ENCODE measurements around the gene CHI3L1. TPM values are rescaled to one million over a fixed set of nuclear protein-coding genes. Genes with fewer than 3 reads are reported as not detected.

The CHI3L1 gene
- total RNA-seq, 3 donors from 2014 or later = not detected

DNA sequence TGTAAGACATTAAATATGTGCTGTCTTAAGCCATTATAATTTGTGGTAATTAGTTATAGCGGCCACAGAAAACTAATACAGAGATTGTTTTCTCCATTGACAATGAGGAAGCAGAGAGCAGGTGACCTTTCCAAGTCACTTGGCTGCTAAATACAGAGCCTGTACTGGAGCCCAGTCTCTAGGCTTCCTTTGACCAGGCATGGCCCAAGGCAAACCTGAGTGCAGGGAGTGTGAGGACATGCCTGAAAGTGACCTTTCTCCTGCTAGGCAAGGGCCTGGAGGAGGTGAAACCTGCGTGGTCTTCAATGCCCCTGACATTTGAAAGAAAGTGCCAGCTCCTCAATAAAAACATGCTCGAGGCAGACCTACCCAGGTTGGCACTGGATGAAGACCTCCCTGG is 12.5 kb upstream of the CHI3L1 start:
- no peaks in the 10 kb centered on the region for H3K4me1 Mint-ChIP-seq (ENCODE audit: low read depth)
- peaks cover 30% of the 10 kb centered on the region for H3K27me3 Mint-ChIP-seq (ENCODE audit: low read depth)
- no peaks in the 10 kb centered on the region for H3K36me3 Mint-ChIP-seq (ENCODE audit: insufficient read depth)
- ATAC-seq (no peak), DNase-seq (no peak)
- no peak overlapping the region for H3K4me3 Mint-ChIP-seq
- no peaks in the 10 kb centered on the region for H3K9me3 Mint-ChIP-seq

DNA sequence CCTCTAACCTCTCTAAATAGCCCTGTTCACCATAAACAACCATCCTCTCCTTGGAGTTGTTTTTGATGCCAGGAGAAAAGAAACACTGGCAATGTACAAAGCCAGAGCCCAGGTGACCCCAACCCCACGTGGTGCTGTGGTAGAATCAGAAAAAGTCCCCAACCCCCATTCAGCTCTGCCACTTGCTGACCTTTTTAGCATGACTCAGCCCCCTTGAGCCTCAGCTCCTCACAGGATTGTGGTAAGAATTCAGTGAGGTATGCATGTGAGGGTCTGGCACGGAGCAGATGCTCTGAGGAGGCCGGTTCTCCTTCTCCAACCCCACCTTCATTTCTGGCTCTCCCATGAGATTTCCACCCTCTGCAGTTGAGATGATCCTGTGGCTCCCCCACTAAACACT is 11.1 kb upstream of the CHI3L1 start:
- ATAC-seq (no peak), DNase-seq (no peak)
- no peaks in the 10 kb centered on the region for H3K36me3 Mint-ChIP-seq (ENCODE audit: insufficient read depth)
- H3K4me1 Mint-ChIP-seq (ENCODE audit: low read depth) = no peaks in the 10 kb centered on the region
- peaks cover 28% of the 10 kb centered on the region for H3K27me3 Mint-ChIP-seq (ENCODE audit: low read depth)
- H3K4me3 Mint-ChIP-seq = no peak overlapping the region
- no peaks in the 10 kb centered on the region for H3K9me3 Mint-ChIP-seq

DNA sequence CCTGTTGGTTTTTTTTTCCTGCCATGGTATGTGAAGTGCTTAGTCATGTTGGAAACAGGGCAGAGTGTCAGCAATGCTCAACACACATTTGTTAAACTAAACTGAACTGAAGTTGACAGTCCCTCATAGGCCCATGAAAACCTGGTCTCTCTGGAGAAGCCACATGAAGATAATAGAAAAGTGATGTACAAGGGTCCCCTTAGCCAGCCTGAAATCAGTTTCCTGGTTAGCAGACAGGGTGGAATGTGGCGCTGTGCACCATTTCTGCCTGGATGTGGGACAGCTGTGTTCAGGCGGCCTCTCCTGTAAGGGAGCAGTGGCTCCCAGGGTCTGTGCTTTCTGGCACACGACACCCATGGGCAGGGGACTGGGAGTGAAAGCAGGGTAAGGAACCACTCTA is 9.9 kb upstream of the CHI3L1 start:
- H3K4me3 Mint-ChIP-seq = no peak overlapping the region
- no peaks in the 10 kb centered on the region for H3K4me1 Mint-ChIP-seq (ENCODE audit: low read depth)
- no peak for ATAC-seq
- DNase-seq = no peak
- H3K36me3 Mint-ChIP-seq (ENCODE audit: insufficient read depth) = no peaks in the 10 kb centered on the region
- H3K27me3 Mint-ChIP-seq (ENCODE audit: low read depth) = peaks cover 21% of the 10 kb centered on the region
- no peaks in the 10 kb centered on the region for H3K9me3 Mint-ChIP-seq

DNA sequence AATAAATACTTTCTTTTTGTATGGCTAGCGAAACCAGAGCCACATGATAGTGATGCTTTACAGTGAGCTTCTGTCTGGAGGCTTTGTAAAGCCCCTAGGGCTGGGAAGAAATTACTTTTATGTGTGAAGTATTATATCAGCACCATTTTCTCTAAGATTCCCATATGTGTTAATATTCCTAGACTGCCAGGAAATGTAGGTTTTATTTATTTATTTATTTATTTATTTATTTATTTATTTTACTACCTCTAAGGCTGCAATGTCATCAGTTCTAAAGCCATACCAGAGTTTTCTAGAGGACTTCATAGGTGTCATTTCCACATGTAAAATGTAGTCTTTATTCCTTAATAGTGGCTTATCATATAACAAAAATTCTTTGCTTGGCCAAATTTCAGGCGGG is 4.4 kb upstream of the CHI3L1 start:
- DNase-seq (no peak), ATAC-seq (no peak)
- Mint-ChIP-seq H3K4me1 (ENCODE audit: low read depth) (no peaks in the 10 kb centered on the region), H3K4me3 (no peak overlapping the region), H3K9me3 (no peaks in the 10 kb centered on the region), H3K36me3 (ENCODE audit: insufficient read depth) (no peaks in the 10 kb centered on the region), H3K27me3 (ENCODE audit: low read depth) (peaks cover 3% of the 10 kb centered on the region)

DNA sequence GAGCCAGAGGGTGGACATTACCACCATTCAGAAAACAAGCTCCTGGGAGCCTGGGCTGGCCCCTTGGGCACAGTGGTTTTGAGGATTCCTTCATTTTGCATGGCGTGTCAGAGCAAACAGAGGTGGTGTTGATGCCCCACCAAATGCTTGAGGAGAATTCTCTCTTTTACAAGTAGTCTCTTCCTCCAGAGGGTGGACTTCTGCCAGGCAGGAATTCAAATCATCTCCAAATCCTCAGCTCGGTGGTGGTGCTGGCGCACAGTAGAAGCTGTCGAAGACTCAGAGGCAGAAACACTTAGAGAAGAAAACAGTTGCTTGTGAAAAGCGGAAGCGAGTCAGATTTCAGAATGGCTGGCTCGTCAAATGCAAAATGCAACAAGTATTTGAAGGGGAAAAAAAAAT is 3.4 kb upstream of the CHI3L1 start:
- no peaks in the 10 kb centered on the region for H3K36me3 Mint-ChIP-seq (ENCODE audit: insufficient read depth)
- no peak overlapping the region for H3K4me3 Mint-ChIP-seq
- ATAC-seq = no peak
- H3K27me3 Mint-ChIP-seq (ENCODE audit: low read depth) = no peaks in the 10 kb centered on the region
- no peaks in the 10 kb centered on the region for H3K4me1 Mint-ChIP-seq (ENCODE audit: low read depth)
- H3K9me3 Mint-ChIP-seq = no peaks in the 10 kb centered on the region
- DNase-seq = no peak

DNA sequence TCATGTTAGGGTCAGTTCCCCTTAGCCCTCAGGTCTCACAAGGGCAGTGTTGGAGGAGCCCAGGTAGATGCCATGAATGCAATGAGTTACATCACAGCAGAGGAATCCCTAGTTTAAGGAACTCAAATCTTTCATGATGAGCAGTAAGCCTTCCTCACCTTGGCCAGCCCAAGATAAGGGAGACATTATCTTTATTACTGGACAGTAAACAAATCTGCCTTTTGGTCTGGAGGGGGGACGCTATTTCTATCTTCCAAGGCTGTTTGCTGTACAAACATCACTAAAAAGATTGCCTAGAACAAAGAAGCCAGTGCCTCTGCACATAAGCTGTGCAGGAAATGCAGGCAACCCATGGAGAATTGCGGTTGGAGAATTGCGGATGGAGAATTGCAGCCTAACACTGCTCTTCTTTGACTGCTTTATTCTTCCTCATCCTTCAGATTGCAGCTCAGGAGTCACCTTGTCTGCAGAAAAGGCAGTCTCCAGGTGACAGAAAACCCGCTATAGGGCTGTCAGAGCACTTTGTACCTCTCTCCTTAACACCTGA is 2.3 kb upstream of the CHI3L1 start:
- Mint-ChIP-seq H3K36me3 (ENCODE audit: insufficient read depth) (no peaks in the 10 kb centered on the region), H3K9me3 (no peaks in the 10 kb centered on the region), H3K4me1 (ENCODE audit: low read depth) (no peaks in the 10 kb centered on the region), H3K4me3 (no peak overlapping the region), H3K27me3 (ENCODE audit: low read depth) (peaks cover 2% of the 10 kb centered on the region)
- ATAC-seq (no peak), DNase-seq (no peak)

DNA sequence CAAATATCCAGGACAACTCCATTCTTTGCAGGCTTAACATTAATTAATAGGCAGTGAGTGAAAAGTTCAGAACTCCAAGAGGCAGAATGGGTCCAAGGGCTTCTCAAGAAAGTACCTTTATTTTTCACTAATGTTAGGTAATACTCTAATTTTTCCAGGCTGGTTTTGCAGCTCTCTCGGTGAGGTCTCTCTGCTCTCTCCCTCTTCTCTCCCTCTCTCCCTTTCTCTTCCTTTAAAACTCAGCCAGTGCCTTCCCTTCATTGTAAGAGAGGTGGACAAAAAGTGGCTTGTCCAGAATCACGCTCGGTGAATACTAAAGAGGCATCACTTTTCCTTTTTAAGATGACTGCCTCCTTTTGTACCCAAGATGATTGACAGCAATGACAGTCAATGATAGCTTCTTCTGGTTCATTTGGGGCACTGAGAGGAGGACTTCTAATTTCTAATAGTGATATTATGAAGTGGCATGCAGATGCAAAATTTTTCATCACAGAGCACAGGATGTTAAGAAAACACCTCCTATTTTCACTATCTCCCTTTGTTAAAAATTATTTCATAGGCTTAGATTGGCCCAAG is 1.3 kb upstream of the CHI3L1 start:
- H3K4me3 Mint-ChIP-seq = no peak overlapping the region
- H3K9me3 Mint-ChIP-seq = no peaks in the 10 kb centered on the region
- no peaks in the 10 kb centered on the region for H3K4me1 Mint-ChIP-seq (ENCODE audit: low read depth)
- DNase-seq (no peak), ATAC-seq (no peak)
- no peaks in the 10 kb centered on the region for H3K36me3 Mint-ChIP-seq (ENCODE audit: insufficient read depth)
- peaks cover 2% of the 10 kb centered on the region for H3K27me3 Mint-ChIP-seq (ENCODE audit: low read depth)

DNA sequence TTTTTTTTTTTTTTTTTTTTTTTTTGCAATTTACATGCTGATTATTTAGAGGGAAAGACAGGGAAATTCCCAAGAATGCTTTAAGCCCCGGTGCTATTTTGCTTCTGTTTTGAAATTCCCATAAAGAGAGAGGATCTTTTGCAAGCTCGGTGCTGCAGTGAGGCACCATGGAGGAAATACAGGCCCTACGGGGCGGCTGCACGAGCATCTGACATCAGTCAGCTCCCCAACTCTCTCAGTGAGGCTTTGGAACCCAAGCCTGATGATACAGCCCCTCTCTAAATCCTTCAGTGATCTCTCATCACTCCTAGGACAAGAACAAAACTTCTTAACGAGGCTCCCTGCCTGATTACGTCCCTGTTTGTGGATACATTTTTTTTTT is 791 bp upstream of the CHI3L1 start:
- peaks cover 2% of the 10 kb centered on the region for H3K27me3 Mint-ChIP-seq (ENCODE audit: low read depth)
- no peak overlapping the region for H3K4me3 Mint-ChIP-seq
- no peaks in the 10 kb centered on the region for H3K4me1 Mint-ChIP-seq (ENCODE audit: low read depth)
- DNase-seq (no peak), ATAC-seq (no peak)
- H3K9me3 Mint-ChIP-seq = no peaks in the 10 kb centered on the region
- H3K36me3 Mint-ChIP-seq (ENCODE audit: insufficient read depth) = no peaks in the 10 kb centered on the region

DNA sequence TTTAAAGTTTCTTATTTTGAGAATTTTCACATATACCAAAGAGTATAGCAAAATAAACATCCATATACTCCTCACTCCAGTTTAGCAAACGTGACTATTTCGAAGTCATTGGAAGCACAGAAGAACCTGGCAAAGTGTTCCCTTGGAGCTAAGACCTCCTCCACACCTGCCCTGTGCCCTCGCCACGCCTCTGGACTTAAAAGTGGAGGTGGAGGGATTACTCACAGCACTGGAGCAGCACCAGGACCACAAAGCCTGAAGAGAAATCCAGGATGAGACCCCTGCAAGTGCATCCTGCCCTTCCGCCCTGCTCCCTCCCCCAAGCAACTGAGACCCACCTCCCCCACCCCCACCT is 436 bp downstream of the CHI3L1 start:
- Mint-ChIP-seq H3K36me3 (ENCODE audit: insufficient read depth) (no peaks in the 10 kb centered on the region), H3K4me1 (ENCODE audit: low read depth) (no peaks in the 10 kb centered on the region), H3K4me3 (no peak overlapping the region), H3K27me3 (ENCODE audit: low read depth) (peaks cover 2% of the 10 kb centered on the region), H3K9me3 (no peaks in the 10 kb centered on the region)
- DNase-seq = no peak
- ATAC-seq = no peak

DNA sequence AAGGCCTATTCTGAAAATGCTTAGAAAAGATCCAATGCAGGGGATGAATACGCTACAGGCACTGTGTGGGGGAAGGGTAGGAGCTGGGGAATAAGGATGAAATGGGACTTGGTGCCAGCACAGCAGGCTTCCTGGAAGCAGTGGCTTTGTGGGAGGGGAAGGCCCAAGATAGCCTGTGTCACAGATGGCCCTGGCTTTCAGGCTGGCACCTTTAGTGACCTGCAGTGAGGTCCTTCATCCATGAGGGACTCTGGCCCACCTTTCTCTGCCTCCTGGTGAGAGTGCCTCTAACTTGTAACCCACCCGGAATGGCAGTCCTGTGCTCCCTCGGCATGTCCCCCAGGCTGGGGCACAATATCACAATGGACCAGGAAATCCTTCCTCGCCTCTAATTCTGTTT is 919 bp downstream of the CHI3L1 start:
- Mint-ChIP-seq H3K4me1 (ENCODE audit: low read depth) (no peaks in the 10 kb centered on the region), H3K4me3 (no peak overlapping the region), H3K27me3 (ENCODE audit: low read depth) (peaks cover 2% of the 10 kb centered on the region), H3K9me3 (no peaks in the 10 kb centered on the region), H3K36me3 (ENCODE audit: insufficient read depth) (no peaks in the 10 kb centered on the region)
- no peak for ATAC-seq
- DNase-seq = no peak

DNA sequence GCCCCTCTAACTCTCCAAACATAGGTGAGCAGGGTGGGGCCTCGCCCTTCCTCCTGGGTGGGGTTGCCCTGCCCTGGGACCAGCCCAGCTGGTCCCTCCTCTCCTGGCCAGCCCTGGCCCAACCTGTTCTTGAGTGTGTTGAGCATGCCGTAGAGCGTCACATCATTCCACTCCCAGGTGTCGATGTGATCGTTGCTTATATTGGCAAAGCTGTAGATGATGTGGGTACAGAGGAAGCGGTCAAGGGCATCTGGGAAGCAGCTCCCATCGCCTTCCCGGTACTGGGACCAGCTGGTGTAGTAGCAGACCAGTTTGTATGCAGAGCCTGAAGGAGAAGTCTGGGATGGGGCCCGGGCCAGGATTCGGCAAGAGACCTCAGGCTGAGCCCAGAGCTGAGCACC is 1.4 kb downstream of the CHI3L1 start:
- no peak overlapping the region for H3K4me3 Mint-ChIP-seq
- no peaks in the 10 kb centered on the region for H3K9me3 Mint-ChIP-seq
- ATAC-seq = no peak
- no peaks in the 10 kb centered on the region for H3K36me3 Mint-ChIP-seq (ENCODE audit: insufficient read depth)
- DNase-seq = no peak
- peaks cover 2% of the 10 kb centered on the region for H3K27me3 Mint-ChIP-seq (ENCODE audit: low read depth)
- H3K4me1 Mint-ChIP-seq (ENCODE audit: low read depth) = no peaks in the 10 kb centered on the region

DNA sequence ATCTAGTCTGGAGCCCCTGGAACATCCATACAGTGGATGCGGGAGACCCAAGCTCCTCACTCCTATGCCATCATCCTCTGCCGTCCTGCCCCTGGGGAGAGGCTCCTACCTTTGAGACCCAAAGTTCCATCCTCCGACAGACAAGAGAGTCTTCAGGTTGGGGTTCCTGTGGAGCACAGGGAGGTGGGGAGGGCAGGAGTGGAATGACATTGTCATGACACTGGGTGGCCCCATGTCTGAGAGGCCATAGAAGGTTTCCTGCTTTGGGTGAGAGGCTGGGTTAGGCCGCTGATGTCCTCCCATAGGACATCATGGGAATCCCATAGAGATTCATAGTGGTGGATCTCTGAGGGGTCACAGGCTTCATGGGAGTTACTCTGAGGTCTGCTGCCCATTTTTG is 2.0 kb downstream of the CHI3L1 start:
- Mint-ChIP-seq H3K9me3 (no peaks in the 10 kb centered on the region), H3K4me1 (ENCODE audit: low read depth) (no peaks in the 10 kb centered on the region), H3K36me3 (ENCODE audit: insufficient read depth) (no peaks in the 10 kb centered on the region), H3K4me3 (no peak overlapping the region), H3K27me3 (ENCODE audit: low read depth) (peaks cover 2% of the 10 kb centered on the region)
- DNase-seq = no peak
- ATAC-seq = no peak

DNA sequence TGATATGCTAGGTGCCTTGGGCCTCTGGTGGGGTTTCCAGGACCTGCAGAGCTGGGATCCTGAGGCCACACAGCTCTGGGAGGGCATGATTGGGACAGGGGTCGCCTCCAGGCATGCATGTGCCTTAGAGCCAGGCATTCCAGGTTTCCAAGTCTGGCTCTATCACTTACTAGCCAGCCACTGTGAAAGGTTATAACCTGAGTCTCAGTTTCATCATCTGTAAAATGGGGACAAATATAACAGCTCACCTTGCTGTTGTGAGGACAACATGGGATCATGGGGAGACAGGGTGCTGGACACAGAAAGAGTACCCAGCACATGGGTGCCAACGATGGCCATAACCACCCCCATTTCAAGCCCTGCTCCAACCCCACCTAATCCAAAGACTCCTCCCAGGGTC is 2.7 kb downstream of the CHI3L1 start:
- H3K4me3 Mint-ChIP-seq = no peak overlapping the region

DNA sequence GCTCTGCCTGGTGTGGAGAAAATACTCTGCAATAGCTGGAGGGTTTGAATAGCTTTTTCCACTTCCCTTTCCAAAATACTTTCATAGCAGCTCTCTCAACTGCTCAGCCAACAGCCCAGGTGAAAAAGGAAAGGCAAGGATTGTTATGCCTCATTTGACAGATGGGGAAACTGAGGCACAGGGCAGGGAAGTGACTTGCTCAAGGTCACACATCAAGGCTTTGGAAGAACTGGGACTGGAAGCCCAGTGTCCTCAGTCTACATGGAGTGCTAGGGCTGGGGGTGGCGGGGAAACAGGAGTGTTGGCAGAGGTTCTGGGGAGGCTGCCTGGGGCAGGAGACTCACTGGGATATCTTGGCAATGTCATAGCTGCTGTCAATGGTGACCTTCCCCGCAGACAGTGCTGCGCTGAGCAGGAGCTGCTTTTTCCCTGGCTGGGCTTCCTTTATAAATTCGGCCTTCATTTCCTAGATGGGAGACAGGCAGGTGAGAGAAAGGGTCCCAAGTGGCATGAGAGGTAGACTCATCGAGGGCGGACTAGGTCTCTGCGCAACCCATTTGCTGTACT is 4.0 kb downstream of the CHI3L1 start:
- no peak for DNase-seq
- H3K9me3 Mint-ChIP-seq = no peaks in the 10 kb centered on the region
- no peaks in the 10 kb centered on the region for H3K36me3 Mint-ChIP-seq (ENCODE audit: insufficient read depth)
- H3K4me1 Mint-ChIP-seq (ENCODE audit: low read depth) = no peaks in the 10 kb centered on the region
- peaks cover 4% of the 10 kb centered on the region for H3K27me3 Mint-ChIP-seq (ENCODE audit: low read depth)
- H3K4me3 Mint-ChIP-seq = no peak overlapping the region
- no peak for ATAC-seq

More for the DNA sequence above, 2.7 kb downstream of the CHI3L1 start:
- peaks cover 2% of the 10 kb centered on the region for H3K27me3 Mint-ChIP-seq (ENCODE audit: low read depth)
- H3K9me3 Mint-ChIP-seq = no peaks in the 10 kb centered on the region
- ATAC-seq (no peak), DNase-seq (no peak)
- no peaks in the 10 kb centered on the region for H3K36me3 Mint-ChIP-seq (ENCODE audit: insufficient read depth)
- H3K4me1 Mint-ChIP-seq (ENCODE audit: low read depth) = no peaks in the 10 kb centered on the region

DNA sequence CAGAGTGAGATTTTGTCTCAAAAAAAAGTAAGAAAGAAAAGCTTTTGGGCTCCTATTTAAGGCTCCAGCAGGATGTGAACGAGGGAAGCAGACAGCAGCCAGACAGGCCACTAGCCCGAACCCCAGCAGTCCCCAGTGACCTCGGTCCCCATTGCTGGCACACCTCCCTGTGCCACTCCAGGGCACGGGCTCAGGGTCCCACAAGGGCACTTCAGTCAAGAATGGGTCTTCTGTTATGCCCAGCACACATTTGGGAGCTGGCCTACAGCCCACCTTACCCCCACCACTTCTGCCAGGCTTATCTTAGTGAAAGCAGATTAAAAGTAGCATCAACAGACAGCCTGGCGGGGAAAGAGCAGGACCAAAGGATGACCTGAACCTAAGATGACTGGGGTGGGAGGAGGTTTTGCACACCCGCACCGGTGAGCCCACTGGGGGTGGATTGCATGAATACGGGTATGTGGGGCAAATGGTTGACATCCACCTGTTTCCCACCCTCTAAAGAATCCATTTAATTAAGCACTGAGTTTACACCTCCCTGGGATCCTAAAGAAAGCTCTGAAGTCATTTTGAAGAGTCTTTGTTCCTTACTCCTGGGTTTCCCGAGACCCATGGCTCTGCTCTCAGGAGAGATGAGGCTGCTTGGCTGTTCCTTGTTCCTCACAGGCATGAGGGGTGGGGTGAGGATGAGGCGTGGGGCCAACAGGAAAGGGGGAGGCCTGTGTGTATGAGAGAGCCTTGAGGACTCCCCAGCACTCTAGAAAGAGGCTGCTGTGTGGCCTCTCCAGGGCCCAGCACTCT is 4.7 kb downstream of the CHI3L1 start:
- ATAC-seq = no peak
- H3K4me3 Mint-ChIP-seq = no peak overlapping the region
- H3K9me3 Mint-ChIP-seq = no peaks in the 10 kb centered on the region
- no peaks in the 10 kb centered on the region for H3K4me1 Mint-ChIP-seq (ENCODE audit: low read depth)
- peaks cover 4% of the 10 kb centered on the region for H3K27me3 Mint-ChIP-seq (ENCODE audit: low read depth)
- no peaks in the 10 kb centered on the region for H3K36me3 Mint-ChIP-seq (ENCODE audit: insufficient read depth)
- no peak for DNase-seq

Data from activated T-cell treated with anti-CD3 and anti-CD28 coated beads, Interleukin-2, amount 50 U/mL, for 4 hours (primary cell).